Measurements from ENCODE around the gene INTS11.

Gene INTS11

DNA sequence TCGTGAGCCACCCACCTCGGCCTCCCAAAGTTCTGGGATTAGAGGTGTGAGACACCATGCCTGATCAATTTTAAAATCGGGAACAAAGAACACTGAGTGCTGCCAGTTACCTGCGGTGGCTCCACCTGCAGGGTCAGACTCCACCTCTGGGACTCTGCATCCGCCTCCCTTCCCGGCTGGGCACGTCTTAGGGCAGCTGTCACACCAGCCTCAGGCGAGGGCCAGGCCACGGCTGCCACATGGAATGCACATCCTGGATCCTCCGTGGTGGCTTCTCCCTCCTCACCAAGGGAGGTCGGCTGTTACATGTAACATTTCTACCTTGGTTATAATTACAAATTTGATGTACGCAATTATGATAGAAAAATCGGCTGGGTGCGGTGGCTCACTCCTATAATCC, 39.8 kb upstream of the INTS11 start:
- H3K27me3 ChIP-seq = peaks cover 61% of the 10 kb centered on the region
- no peak overlapping the region for H3K4me3 ChIP-seq (ENCODE audit: low read depth in 1 of 2, low read length in 1 of 2)
- no peak overlapping the region for H3K27ac ChIP-seq
- TF ChIP-seq CTCF (IDR thresholded peaks at IDR 0.05) = no peak
- no peaks in the 10 kb centered on the region for H3K36me3 ChIP-seq
- no peaks in the 10 kb centered on the region for H3K9me3 ChIP-seq
- no peaks in the 10 kb centered on the region for H3K4me1 ChIP-seq (ENCODE audit: control insufficient read depth in 1 of 2, insufficient read depth in 1 of 2, low read depth in 1 of 2, low read length in 1 of 2)

DNA sequence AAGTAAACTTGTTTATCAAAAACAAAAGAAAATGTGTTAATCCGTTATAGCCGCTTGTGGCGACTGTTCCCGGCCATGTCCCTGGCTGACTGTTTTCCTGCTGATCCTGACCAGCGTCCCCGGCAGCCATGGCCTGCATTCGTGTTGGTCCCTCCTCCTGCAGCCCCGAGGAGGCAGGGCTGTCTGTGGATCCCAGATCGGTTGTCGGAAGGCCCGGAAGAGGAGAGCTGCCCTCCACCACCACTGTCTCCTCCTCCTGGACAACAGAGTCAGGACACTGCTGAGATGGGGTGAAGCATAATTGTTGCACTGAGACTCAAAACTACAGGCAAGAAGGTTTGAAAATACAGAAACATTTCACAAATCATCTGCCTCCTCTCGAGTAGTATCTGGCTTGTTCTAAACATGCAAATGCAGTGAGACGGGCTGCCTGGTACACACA, 37.5 kb upstream of the INTS11 start:
- H3K4me3 ChIP-seq (ENCODE audit: low read depth in 1 of 2, low read length in 1 of 2) = no peak overlapping the region
- no peaks in the 10 kb centered on the region for H3K36me3 ChIP-seq
- H3K27ac ChIP-seq = no peak overlapping the region

GRCh38 chr1:1361233-1361981, 36.9 kb upstream of the INTS11 start:
- Histone ChIP-seq H3K27me3 (peaks cover 78% of the 10 kb centered on the region), H3K4me1 (ENCODE audit: control insufficient read depth in 1 of 2, insufficient read depth in 1 of 2, low read depth in 1 of 2, low read length in 1 of 2) (no peaks in the 10 kb centered on the region), H3K36me3 (no peaks in the 10 kb centered on the region), H3K9me3 (no peaks in the 10 kb centered on the region), H3K4me3 (ENCODE audit: low read depth in 1 of 2, low read length in 1 of 2) (no peak overlapping the region), H3K27ac (no peak overlapping the region)
- no peak for TF ChIP-seq CTCF (IDR thresholded peaks at IDR 0.05)

More for the DNA sequence above, 37.5 kb upstream of the INTS11 start:
- Histone ChIP-seq H3K9me3 (no peaks in the 10 kb centered on the region), H3K4me1 (ENCODE audit: control insufficient read depth in 1 of 2, insufficient read depth in 1 of 2, low read depth in 1 of 2, low read length in 1 of 2) (no peaks in the 10 kb centered on the region), H3K27me3 (peaks cover 72% of the 10 kb centered on the region)
- TF ChIP-seq CTCF (IDR thresholded peaks at IDR 0.05) = no peak

DNA sequence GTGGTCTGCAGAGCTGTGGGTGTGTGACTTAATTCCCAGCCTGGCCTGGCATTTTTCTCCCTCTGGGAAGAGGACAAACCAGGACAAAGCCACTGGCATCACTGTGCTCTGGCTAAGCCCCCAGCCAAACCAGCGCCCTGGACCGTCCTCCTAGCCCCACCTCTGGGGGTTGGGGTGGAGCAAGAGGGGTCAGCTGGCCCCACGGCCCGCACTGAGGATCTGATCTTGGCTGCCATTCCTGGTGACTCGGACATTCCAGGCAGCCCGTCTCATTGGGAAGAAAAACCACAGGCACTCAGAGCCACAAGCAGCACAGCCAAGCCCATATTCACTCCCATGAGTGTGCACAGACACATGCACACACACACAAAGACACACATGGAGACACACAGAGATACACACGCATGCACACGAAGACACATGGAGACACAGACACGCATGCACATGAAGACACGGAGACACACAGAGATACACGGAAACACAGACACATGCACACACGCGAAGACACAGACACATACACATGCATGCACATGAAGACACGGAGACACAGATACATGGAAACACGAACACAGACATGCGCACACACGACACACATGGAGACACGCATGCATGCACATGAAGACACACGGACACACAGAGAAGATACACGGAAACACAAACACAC, 36.2 kb upstream of the INTS11 start:
- no peaks in the 10 kb centered on the region for H3K9me3 ChIP-seq
- H3K36me3 ChIP-seq = no peaks in the 10 kb centered on the region
- TF ChIP-seq CTCF (IDR thresholded peaks at IDR 0.05) = no peak
- no peaks in the 10 kb centered on the region for H3K4me1 ChIP-seq (ENCODE audit: control insufficient read depth in 1 of 2, insufficient read depth in 1 of 2, low read depth in 1 of 2, low read length in 1 of 2)
- H3K27me3 ChIP-seq = peaks cover 86% of the 10 kb centered on the region
- H3K4me3 ChIP-seq (ENCODE audit: low read depth in 1 of 2, low read length in 1 of 2) = no peak overlapping the region
- no peak overlapping the region for H3K27ac ChIP-seq

DNA sequence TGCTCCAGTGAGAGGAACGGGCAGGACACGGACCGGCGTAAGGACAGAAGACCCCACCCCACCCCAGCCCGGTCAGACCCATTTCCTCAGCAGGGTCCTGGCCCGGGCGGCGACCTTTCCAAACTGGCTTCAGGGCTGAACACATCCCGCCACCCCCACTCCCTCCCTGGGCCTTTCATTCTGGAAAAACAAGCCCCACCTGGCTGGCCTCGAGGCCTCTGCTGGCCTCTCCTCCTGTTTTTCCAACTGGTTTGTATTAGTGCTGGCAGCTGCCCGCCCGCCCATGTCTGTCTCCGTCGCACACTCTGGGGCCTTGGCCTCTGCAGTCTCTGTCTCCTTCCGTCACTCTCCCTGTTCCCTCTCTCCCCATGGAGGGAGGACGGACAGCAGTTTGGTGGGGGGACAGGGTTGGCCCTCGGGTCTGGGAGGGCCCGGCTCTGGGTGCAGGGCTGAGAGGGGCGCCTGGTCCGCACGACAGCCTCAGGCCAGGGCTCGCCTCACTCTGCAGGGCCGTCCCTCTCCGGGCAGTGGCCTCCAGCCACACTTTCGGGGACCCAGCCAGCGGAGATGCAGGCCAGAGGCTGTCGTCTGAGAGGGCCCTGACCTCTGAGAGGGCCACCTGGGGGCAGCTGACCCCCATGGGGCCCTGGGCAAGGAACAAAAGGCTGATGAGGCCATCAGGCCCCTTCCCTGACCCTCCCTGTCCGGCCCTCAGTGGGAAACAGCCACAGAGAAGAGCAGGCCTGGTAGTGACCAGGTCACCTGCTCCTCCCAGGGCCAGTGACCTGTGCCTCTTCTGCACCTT, 35.4 kb upstream of the INTS11 start:
- Histone ChIP-seq H3K9me3 (no peaks in the 10 kb centered on the region), H3K4me1 (ENCODE audit: control insufficient read depth in 1 of 2, insufficient read depth in 1 of 2, low read depth in 1 of 2, low read length in 1 of 2) (peaks cover 0 to 7% of the 10 kb centered on the region in 2 experiments), H3K36me3 (no peaks in the 10 kb centered on the region), H3K27me3 (peaks cover 91% of the 10 kb centered on the region), H3K27ac (no peak overlapping the region), H3K4me3 (ENCODE audit: low read depth in 1 of 2, low read length in 1 of 2) (no peak overlapping the region)
- TF ChIP-seq CTCF (IDR thresholded peaks at IDR 0.05) = no peak

All from neutrophil (primary cell).